ENCODE results near the gene NAGK. TPM values are rescaled to one million over a fixed set of nuclear protein-coding genes. Genes with fewer than 3 reads are reported as not detected.
A peak's percentile ranks its signal among the peaks of the same experiment; 100 is the strongest.
"Not testable (repeated sequence)": the region's sequence is repeated elsewhere in the genome, so short reads cannot be mapped to it uniquely, and the experiment has no call there.

The NAGK gene
- polyA plus RNA-seq, 2 of the 4 experiments (the other 2 are of a cell fraction), result 42.2 to 119 TPM

GRCh38 chr2:71082402-71083252 is 14.2 kb downstream of the NAGK start:
- H3K4me2 ChIP-seq, result no peak overlapping the region
- FAIRE-seq (no peak), DNase-seq (ENCODE audit: low read depth in 1 of 2, low spot score in 1 of 2) (no peak), ATAC-seq (no peak)
- ChIA-PET POLR2A (no interaction called here), CTCF (no interaction called here)
- TF ChIP-seq ZFP36 (IDR thresholded peaks at IDR 0.05; ENCODE audit: borderline replicate concordance, partially characterized antibody) (no peak), FOXS1 (CRISPR knock-in tag; IDR thresholded peaks at IDR 0.05) (no peak), ESRRA (IDR thresholded peaks at IDR 0.05; ENCODE audit: borderline replicate concordance, low read length) (no peak), RNF2 (IDR thresholded peaks at IDR 0.05; ENCODE audit: borderline replicate concordance, low read depth) (no peak), TP53 (CRISPR knock-in tag; IDR thresholded peaks at IDR 0.05) (no peak), CHD4 (IDR thresholded peaks at IDR 0.05; ENCODE audit: borderline replicate concordance) (no peak), FOSB (CRISPR knock-in tag; IDR thresholded peaks at IDR 0.05) (no peak), BHLHE40 (IDR thresholded peaks at IDR 0.05; ENCODE audit: low read depth, low read length) (no peak), ELK1 (IDR thresholded peaks at IDR 0.05; ENCODE audit: low read depth, low read length) (no peak), CBX2 (IDR thresholded peaks at IDR 0.05; ENCODE audit: borderline replicate concordance, low read depth) (no peak), ZC3H11A (IDR thresholded peaks at IDR 0.05) (no peak), NPAS2 (CRISPR knock-in tag; IDR thresholded peaks at IDR 0.05; ENCODE audit: borderline replicate concordance) (no peak), PHF8 (IDR thresholded peaks at IDR 0.05; ENCODE audit: borderline replicate concordance, low read depth) (no peak), RAD21 (conservative IDR thresholded peaks at IDR 0.05 in 1 of 2, IDR thresholded peaks at IDR 0.05 in 1 of 2) (no peak)
- TF ChIP-seq, protein P1, sequence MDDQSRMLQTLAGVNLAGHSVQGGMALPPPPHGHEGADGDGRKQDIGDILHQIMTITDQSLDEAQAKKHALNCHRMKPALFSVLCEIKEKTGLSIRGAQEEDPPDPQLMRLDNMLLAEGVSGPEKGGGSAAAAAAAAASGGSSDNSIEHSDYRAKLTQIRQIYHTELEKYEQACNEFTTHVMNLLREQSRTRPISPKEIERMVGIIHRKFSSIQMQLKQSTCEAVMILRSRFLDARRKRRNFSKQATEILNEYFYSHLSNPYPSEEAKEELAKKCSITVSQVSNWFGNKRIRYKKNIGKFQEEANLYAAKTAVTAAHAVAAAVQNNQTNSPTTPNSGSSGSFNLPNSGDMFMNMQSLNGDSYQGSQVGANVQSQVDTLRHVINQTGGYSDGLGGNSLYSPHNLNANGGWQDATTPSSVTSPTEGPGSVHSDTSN (IDR thresholded peaks at IDR 0.05), result no peak
- WGBS (ENCODE audit: missing lambda C conversion rate), result 73% methylated on average over 5 of the region's 5 CpGs
- no peak overlapping the region for H3K27ac ChIP-seq
- H3K4me3 ChIP-seq, result no peak overlapping the region
- no peaks in the 10 kb centered on the region for H3K4me1 ChIP-seq
- H3K9me3 ChIP-seq, result no peaks in the 10 kb centered on the region

GRCh38 chr2:71083297-71083696 is 14.8 kb downstream of the NAGK start:
- not testable (repeated sequence) for FAIRE-seq

GRCh38 chr2:71083752-71084312 is 15.4 kb downstream of the NAGK start:
- H3K27ac ChIP-seq; H3K9me3 ChIP-seq; FAIRE-seq; ATAC-seq; DNase-seq (ENCODE audit: low read depth in 1 of 2, low spot score in 1 of 2); H3K4me2 ChIP-seq; H3K4me1 ChIP-seq; H3K4me3 ChIP-seq; CTCF ChIA-PET: not testable (repeated sequence)
- WGBS (ENCODE audit: missing lambda C conversion rate), result 77% methylated on average over 10 of the region's 13 CpGs
- POLR2A ChIA-PET, result interaction anchor here (0.7 to 0.9 kb wide), 3 partner anchors 13 to 83 kb away, joined by 3 to 11 read pairs (median 7); no protein-coding TSS in a partner anchor

More at GRCh38 chr2:71083297-71083696, 14.8 kb downstream of the NAGK start:
- H3K4me3 ChIP-seq; H3K4me1 ChIP-seq; H3K4me2 ChIP-seq; H3K9me3 ChIP-seq; H3K27ac ChIP-seq; DNase-seq (ENCODE audit: low read depth in 1 of 2, low spot score in 1 of 2); CTCF ChIA-PET: not testable (repeated sequence)
- WGBS (ENCODE audit: missing lambda C conversion rate), result no CpG with 5 or more reads among the region's 3 CpGs
- POLR2A ChIA-PET, result interaction anchor here (0.9 kb wide), 1 partner anchor 16 kb away, joined by 11 read pairs; no protein-coding TSS in a partner anchor
- ATAC-seq, result 0 out of 6 replicates have a peak, but pooled peaks of 1 of the 2 experiments have one; percentile 23

GRCh38 chr2:71085325-71086003 is 17.0 kb downstream of the NAGK start:
- DNase-seq (ENCODE audit: low read depth in 1 of 2, low spot score in 1 of 2); CTCF ChIA-PET; FAIRE-seq; H3K4me1 ChIP-seq; H3K4me2 ChIP-seq; H3K4me3 ChIP-seq; POLR2A ChIA-PET; H3K9me3 ChIP-seq; H3K27ac ChIP-seq: not testable (repeated sequence)
- 60% methylated on average over 9 of the region's 9 CpGs for WGBS (ENCODE audit: missing lambda C conversion rate)
- ATAC-seq, result peak; percentile 53 to 59

DNA sequence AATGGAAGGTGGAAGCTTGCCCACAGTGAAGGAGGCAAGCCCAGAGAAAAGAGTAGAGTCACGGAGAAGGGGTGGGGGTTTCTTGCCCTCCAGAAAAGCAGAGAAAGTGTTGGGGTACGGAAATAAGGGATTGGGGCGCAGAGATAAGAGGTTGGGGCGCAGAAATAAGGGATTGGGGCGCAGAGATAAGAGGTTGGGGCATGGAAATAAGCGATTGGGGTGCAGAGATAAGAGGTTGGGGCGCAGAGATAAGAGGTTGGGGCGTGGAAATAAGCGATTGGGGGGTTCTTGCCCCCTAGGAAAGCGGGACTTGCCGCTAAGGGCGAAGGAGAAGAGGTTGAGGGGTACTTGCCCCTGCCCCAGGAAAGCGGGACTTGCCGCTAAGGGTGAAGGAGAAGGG is 21.0 kb downstream of the NAGK start:
- H3K27ac ChIP-seq; H3K9me3 ChIP-seq; CTCF ChIA-PET; POLR2A ChIA-PET; ATAC-seq; DNase-seq (ENCODE audit: low read depth in 1 of 2, low spot score in 1 of 2); FAIRE-seq; H3K4me3 ChIP-seq; H3K4me1 ChIP-seq; H3K4me2 ChIP-seq: not testable (repeated sequence)
- 23% methylated on average over 14 of the region's 14 CpGs for WGBS (ENCODE audit: missing lambda C conversion rate)

- H3K4me1 ChIP-seq; H3K9me3 ChIP-seq; FAIRE-seq; H3K27ac ChIP-seq; H3K4me2 ChIP-seq; DNase-seq (ENCODE audit: low read depth in 1 of 2, low spot score in 1 of 2); ATAC-seq; H3K4me3 ChIP-seq: not testable (repeated sequence)
- ChIA-PET POLR2A (interaction anchor here (0.7 kb wide), 1 partner anchor 23 kb away, joined by 3 read pairs; the partner anchor contains the start of gene NAGK), CTCF (interaction anchor here (1.0 to 2.4 kb wide), 5 partner anchors 9 to 207 kb away, joined by 3 to 19 read pairs (median 3); no protein-coding TSS in a partner anchor)
- 77% methylated on average over 9 of the region's 9 CpGs for WGBS (ENCODE audit: missing lambda C conversion rate)
Observed at GRCh38 chr2:71091808-71092207, 23.4 kb downstream of the NAGK start.

All from A549 (cell line).